Ovary (tissue), 9 donors: ENCODE data around the gene CA10. TPM values are rescaled to one million over a fixed set of nuclear protein-coding genes. Genes with fewer than 3 reads are reported as not detected.

Experiments
- DNase-seq, 5 donors: peaks; one replicate each; pipeline ENCODE4 v3.0.0-alpha.2; 2019 to 2020
- H3K27ac ChIP-seq, 2 donors: fragments of 200-600 bp; one replicate each; pipeline versions ENCODE4 v1.5.1 to v1.8.0; 2019 to 2022
- H3K27me3 ChIP-seq: fragments of 200-600 bp; one replicate; pipeline ENCODE4 v1.8.0; 2022
- H3K36me3 ChIP-seq: fragments of 200-600 bp; sonication (generic); one replicate; pipeline ENCODE4 v1.5.1; 2019
- H3K4me1 ChIP-seq: one replicate; pipeline ENCODE4 v1.8.1; 2013; ENCODE audit warnings: mild to moderate bottlenecking, moderate library complexity; ENCODE audit not compliant: insufficient read depth
- H3K4me3 ChIP-seq: fragments of 200-600 bp; sonication (generic); one replicate; pipeline ENCODE4 v1.5.1; 2017
- H3K9me3 ChIP-seq, 2 donors: fragments of 200-600 bp in 1 of 2; sonication (generic) in 1 of 2; one replicate each; pipeline versions ENCODE4 v1.5.1 to v1.8.1; 2013 to 2019; ENCODE audit warnings: mild to moderate bottlenecking in 1 of 2, moderate library complexity in 1 of 2
- EP300 ChIP-seq: sonication (generic); formaldehyde crosslinking; IDR thresholded peaks from one replicate; pipeline ENCODE4 v1.6.1; 2017; ENCODE audit warnings: antibody characterized with exemption
- POLR2A ChIP-seq: fragments of 450-650 bp; IDR thresholded peaks from one replicate; pipeline ENCODE4 v1.6.1; 2017; ENCODE audit warnings: antibody characterized with exemption, mild to moderate bottlenecking, moderate library complexity
- WGBS, 3 donors: extraction: QIAGEN DNeasy Blood & Tissue Kit in 1 of 3; methylation state at CpG; one replicate each; pipeline versions ENCODE4 v1.1.5 to v1.1.7; 2013 to 2017; 5-methylcytosine and 5-hydroxymethylcytosine counted together
- intact Hi-C, 4 donors: fragments of 100-400 bp; cut with DNase I; formaldehyde crosslinking; loops; one replicate each; pipeline versions ENCODE4 v1.11.0 to v1.15.1; 2022 to 2023
- polyA plus RNA-seq, 2 donors: library from polyadenylated mRNA; stranded (reverse); fragments of 200-250 nt in 1 of 2; fragments of 350-450 nt in 1 of 2; fragmentation: Illumina TruSeq in 1 of 2; extraction: RNeasy Lipid Tissue Mini Kit (QIAGEN cat#74804) in 1 of 2; gene quantifications; one replicate each; pipeline ENCODE4 v1.2.3, GENCODE V29; 2013 to 2014
- total RNA-seq, 7 donors: library from RNA; depleted of rRNA in 2 of 7; stranded (reverse); fragments of >200 nt in 2 of 7; fragmentation: NEBNext Ultra II Directional in 3 of 7; extraction: Animal tissue kit (Norgen Biotek cat#: 25700) in 3 of 7; gene quantifications; one replicate each; pipeline versions ENCODE4 v1.1.0 to v1.2.4, GENCODE V29; 2016 to 2023
- TF ChIP-seq, protein P1 (sequence below), 3 donors: fragments of 450-650 bp in 2 of 3; fragments of 200-600 bp in 1 of 3; IDR thresholded peaks; one replicate each; pipeline versions ENCODE4 v1.5.1 to v1.8.0; 2016 to 2022; ENCODE audit warnings: antibody characterized with exemption in 3 of 3, mild to moderate bottlenecking in 1 of 3
- donor health status: DM: no; HTN: no; CAD: no; lungs with moderate emphysema.
- donor health status: DM: no; HTN: no; CAD: no.
- donor health status: Bipolar disorder and iron deficiency.
- donor health status: DM: yes; HTN: yes; CAD: no.
- donor health status: DM: no; HTN: no; CAD: no.
- donor health status: DM: yes; HTN: yes; CAD: no.

The CA10 gene
- total and polyA plus RNA-seq, 9 donors, result 0.34 to 4.3 (median 1.2) TPM; not detected in 2

DNA sequence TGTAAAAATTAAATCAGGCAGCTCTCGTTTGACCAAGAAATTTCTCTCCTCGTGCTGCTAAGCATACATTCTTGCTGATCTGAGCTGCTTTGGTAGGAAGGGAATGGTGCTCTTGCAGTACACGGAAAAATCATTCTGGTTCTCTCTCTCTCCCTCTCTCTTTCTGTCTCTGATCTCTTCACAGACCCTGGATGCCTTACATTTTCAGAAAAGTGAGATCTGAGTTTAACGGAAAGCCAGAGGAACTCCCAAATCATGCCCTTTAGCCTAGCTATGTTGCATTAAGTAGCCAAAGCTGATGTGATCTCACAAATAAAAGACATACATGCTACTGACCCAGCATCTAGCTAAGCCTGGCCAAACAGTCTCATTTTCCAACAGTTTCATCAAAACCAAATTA is 4.0 kb downstream of the CA10 start:
- no peak for DNase-seq
- Histone ChIP-seq H3K4me1 (no peaks in the 10 kb centered on the region), H3K27me3 (no peaks in the 10 kb centered on the region), H3K9me3 (no peaks in the 10 kb centered on the region), H3K4me3 (no peak overlapping the region), H3K27ac (no peak overlapping the region), H3K36me3 (no peaks in the 10 kb centered on the region)
- intact Hi-C loops, result no loop called here
- TF ChIP-seq EP300 (no peak), POLR2A (no peak)
- TF ChIP-seq, protein P1, sequence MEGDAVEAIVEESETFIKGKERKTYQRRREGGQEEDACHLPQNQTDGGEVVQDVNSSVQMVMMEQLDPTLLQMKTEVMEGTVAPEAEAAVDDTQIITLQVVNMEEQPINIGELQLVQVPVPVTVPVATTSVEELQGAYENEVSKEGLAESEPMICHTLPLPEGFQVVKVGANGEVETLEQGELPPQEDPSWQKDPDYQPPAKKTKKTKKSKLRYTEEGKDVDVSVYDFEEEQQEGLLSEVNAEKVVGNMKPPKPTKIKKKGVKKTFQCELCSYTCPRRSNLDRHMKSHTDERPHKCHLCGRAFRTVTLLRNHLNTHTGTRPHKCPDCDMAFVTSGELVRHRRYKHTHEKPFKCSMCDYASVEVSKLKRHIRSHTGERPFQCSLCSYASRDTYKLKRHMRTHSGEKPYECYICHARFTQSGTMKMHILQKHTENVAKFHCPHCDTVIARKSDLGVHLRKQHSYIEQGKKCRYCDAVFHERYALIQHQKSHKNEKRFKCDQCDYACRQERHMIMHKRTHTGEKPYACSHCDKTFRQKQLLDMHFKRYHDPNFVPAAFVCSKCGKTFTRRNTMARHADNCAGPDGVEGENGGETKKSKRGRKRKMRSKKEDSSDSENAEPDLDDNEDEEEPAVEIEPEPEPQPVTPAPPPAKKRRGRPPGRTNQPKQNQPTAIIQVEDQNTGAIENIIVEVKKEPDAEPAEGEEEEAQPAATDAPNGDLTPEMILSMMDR (IDR thresholded peaks at IDR 0.05), result no peak
- 55 to 59% (median 57%) methylated on average over 4 of the region's 4 CpGs for WGBS, 3 donors

DNA sequence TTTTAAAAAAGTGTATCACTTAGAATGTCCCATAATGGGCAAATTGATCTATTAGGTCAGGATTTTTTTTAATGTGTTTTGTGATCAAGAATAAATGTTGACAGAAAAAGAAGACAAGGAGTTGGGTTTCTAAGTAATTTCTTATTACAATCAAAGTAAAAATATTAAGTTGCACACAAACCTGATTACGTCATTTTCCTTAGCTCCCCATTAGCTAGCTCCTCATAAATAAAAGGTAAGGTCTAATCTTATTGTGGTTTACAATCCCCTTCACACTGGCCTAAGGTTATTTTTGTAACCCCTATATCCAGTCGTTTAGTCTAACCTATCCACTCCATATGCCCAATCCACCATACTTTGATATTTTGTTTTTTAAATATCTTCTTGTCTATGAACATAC is 7.6 kb downstream of the CA10 start:
- intact Hi-C loops, result no loop called here

DNA sequence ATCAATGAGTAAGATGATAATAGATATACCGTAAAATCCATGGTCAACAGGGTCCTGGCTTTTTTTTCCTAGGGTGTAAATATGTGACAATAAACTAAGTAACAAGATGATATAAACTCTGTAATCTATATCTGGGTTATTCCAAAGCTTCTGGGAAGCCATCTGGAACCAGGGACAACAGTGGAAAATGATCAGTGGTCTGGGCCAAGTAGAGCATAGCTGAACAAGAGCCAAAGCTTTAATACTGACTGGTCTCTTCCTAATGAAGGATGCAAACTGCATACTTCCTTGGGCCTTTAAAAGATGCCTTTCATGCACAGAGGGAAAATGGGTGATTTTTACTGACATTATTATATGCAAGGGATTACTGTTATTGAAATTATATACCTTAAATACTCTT is 8.9 kb downstream of the CA10 start:
- H3K27ac ChIP-seq, result no peak overlapping the region
- DNase-seq, result no peak
- no peaks in the 10 kb centered on the region for H3K27me3 ChIP-seq
- TF ChIP-seq, protein P1 (IDR thresholded peaks at IDR 0.05), result no peak
- TF ChIP-seq EP300 (no peak), POLR2A (no peak)
- H3K4me1 ChIP-seq, result no peaks in the 10 kb centered on the region
- no peaks in the 10 kb centered on the region for H3K36me3 ChIP-seq
- H3K9me3 ChIP-seq, result no peaks in the 10 kb centered on the region
- intact Hi-C loops, result no loop called here
- no peak overlapping the region for H3K4me3 ChIP-seq
- 43 to 90% (median 88%) methylated on average over 1 of the region's 1 CpG for WGBS, 3 donors

More for the DNA sequence above, 7.6 kb downstream of the CA10 start:
- TF ChIP-seq, protein P1 (IDR thresholded peaks at IDR 0.05), result no peak
- TF ChIP-seq POLR2A (no peak), EP300 (no peak)
- no peaks in the 10 kb centered on the region for H3K27me3 ChIP-seq
- no peaks in the 10 kb centered on the region for H3K9me3 ChIP-seq
- H3K4me3 ChIP-seq, result no peak overlapping the region
- H3K27ac ChIP-seq, result no peak overlapping the region
- no peaks in the 10 kb centered on the region for H3K36me3 ChIP-seq
- 77 to 83% (median 82%) methylated on average over 2 of the region's 2 CpGs for WGBS, 3 donors
- no peak for DNase-seq
- no peaks in the 10 kb centered on the region for H3K4me1 ChIP-seq

DNA sequence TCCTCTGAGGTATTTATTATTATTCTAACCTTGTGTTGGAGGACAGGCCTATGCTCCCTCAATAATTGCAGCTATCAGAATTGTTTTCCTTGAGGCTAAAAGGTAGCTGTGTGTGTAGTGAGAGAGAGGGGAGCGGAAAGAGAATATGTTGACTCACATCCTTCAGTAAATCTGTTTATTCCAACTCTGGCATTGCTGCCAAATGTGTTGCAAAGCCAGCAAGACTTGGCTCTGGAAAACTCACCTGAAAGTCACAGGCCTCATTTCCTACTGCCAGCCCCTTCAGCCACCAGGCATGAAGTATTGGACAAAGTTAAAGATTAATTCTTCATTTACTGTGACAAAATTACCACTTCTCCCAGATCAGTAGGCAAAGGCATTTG is 9.6 kb downstream of the CA10 start:
- H3K27ac ChIP-seq, result no peak overlapping the region
- H3K36me3 ChIP-seq, result no peaks in the 10 kb centered on the region
- no peak for DNase-seq
- H3K27me3 ChIP-seq, result no peaks in the 10 kb centered on the region
- 85 to 94% (median 88%) methylated on average over 1 of the region's 1 CpG for WGBS, 3 donors
- H3K9me3 ChIP-seq, result no peaks in the 10 kb centered on the region
- intact Hi-C loops, result no loop called here
- no peak overlapping the region for H3K4me3 ChIP-seq
- no peak for TF ChIP-seq POLR2A
- TF ChIP-seq, protein P1 (IDR thresholded peaks at IDR 0.05), result no peak
- no peak for TF ChIP-seq EP300
- no peaks in the 10 kb centered on the region for H3K4me1 ChIP-seq
